Measurements from ENCODE around the gene CYFIP2.
"Not testable (repeated sequence)": the region's sequence is repeated elsewhere in the genome, so short reads cannot be mapped to it uniquely, and the experiment has no call there.

CYFIP2 gene

GRCh38 chr5:157265714-157266285, at the start of gene CYFIP2:
Gene CYFIP2, plus strand, starts transcription at chr5:157266123. Its CDS starts 19,239 bp downstream, at chr5:157285362.
- peak; percentile 86 for DNase-seq

- DNase-seq = no peak
Observed at GRCh38 chr5:157216391-157217142, 49.4 kb upstream of the CYFIP2 start.

GRCh38 chr5:157217289-157218024, 48.5 kb upstream of the CYFIP2 start:
- DNase-seq = no peak

GRCh38 chr5:157219491-157220271, 46.2 kb upstream of the CYFIP2 start:
- no peak for DNase-seq

GRCh38 chr5:157221959-157222358, 44.0 kb upstream of the CYFIP2 start:
- no peak for DNase-seq

GRCh38 chr5:157222506-157223230, 43.3 kb upstream of the CYFIP2 start:
- no peak for DNase-seq

GRCh38 chr5:157225469-157226422, 40.2 kb upstream of the CYFIP2 start:
- DNase-seq = no peak

GRCh38 chr5:157230610-157231009, 35.3 kb upstream of the CYFIP2 start:
- no peak for DNase-seq

GRCh38 chr5:157232706-157233105, 33.2 kb upstream of the CYFIP2 start:
- DNase-seq = no peak

- no peak for DNase-seq
Observed at GRCh38 chr5:157233515-157233914, 32.4 kb upstream of the CYFIP2 start.

- DNase-seq = no peak
Observed at GRCh38 chr5:157236423-157236822, 29.5 kb upstream of the CYFIP2 start.

GRCh38 chr5:157241483-157241882, 24.4 kb upstream of the CYFIP2 start:
- DNase-seq = no peak

GRCh38 chr5:157244704-157245103, 21.2 kb upstream of the CYFIP2 start:
- DNase-seq = not testable (repeated sequence)

GRCh38 chr5:157245476-157245875, 20.4 kb upstream of the CYFIP2 start:
- DNase-seq = no peak

- DNase-seq = no peak
Observed at GRCh38 chr5:157245886-157246285, 20.0 kb upstream of the CYFIP2 start.

- no peak for DNase-seq
Observed at GRCh38 chr5:157247267-157247666, 18.7 kb upstream of the CYFIP2 start.

GRCh38 chr5:157248821-157249470, 17.0 kb upstream of the CYFIP2 start:
- no peak for DNase-seq

- DNase-seq = peak; percentile 41
Observed at GRCh38 chr5:157252711-157253465, 13.0 kb upstream of the CYFIP2 start.

- peak; percentile 69 for DNase-seq
Observed at GRCh38 chr5:157253547-157253946, 12.4 kb upstream of the CYFIP2 start.

GRCh38 chr5:157258450-157258849, 7.5 kb upstream of the CYFIP2 start:
- no peak for DNase-seq
